ENCODE results near the gene SMO. TPM values are rescaled to one million over a fixed set of nuclear protein-coding genes. Genes with fewer than 3 reads are reported as not detected.

Gene SMO
- total and polyA plus RNA-seq, 2 donors (not counting 1 experiment from before 2014, with no cell fraction given): 4.5 to 12.6 TPM

DNA sequence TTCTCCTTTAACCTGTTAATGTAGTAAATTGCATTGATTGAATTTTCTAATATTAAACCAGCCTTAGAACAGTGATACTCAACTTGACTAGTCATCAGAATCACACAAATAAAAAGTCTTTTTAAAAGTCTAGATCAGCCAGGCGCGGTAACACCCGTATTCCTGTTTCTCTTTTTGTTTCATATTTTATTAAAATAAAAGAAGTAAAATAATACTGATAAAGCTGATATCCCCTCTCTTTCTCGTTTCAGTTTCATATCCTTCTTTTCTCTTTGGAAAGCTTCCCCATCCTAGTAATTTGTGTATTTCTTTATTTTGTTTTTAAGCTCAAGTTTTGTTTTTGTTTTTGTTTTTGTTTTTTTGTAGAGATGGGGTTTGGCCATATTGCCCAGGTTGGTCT is 9.3 kb downstream of the SMO start:
- H3K79me2 ChIP-seq (ENCODE audit: control insufficient read depth, insufficient read depth, low read length): no peaks in the 10 kb centered on the region
- no peak for TF ChIP-seq EZH2 (IDR thresholded peaks at IDR 0.05; ENCODE audit: low read length, missing control alignments)
- TF ChIP-seq, protein P1, sequence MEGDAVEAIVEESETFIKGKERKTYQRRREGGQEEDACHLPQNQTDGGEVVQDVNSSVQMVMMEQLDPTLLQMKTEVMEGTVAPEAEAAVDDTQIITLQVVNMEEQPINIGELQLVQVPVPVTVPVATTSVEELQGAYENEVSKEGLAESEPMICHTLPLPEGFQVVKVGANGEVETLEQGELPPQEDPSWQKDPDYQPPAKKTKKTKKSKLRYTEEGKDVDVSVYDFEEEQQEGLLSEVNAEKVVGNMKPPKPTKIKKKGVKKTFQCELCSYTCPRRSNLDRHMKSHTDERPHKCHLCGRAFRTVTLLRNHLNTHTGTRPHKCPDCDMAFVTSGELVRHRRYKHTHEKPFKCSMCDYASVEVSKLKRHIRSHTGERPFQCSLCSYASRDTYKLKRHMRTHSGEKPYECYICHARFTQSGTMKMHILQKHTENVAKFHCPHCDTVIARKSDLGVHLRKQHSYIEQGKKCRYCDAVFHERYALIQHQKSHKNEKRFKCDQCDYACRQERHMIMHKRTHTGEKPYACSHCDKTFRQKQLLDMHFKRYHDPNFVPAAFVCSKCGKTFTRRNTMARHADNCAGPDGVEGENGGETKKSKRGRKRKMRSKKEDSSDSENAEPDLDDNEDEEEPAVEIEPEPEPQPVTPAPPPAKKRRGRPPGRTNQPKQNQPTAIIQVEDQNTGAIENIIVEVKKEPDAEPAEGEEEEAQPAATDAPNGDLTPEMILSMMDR (conservative IDR thresholded peaks at IDR 0.05 in 1 of 2, IDR thresholded peaks at IDR 0.05 in 1 of 2; ENCODE audit: low read depth in 1 of 2, low read length in 2 of 2): no peak
- no peak overlapping the region for H2AFZ ChIP-seq (ENCODE audit: low read length)
- H3K4me2 ChIP-seq (ENCODE audit: extremely low read depth, insufficient read depth, low read length): no peak overlapping the region
- no peaks in the 10 kb centered on the region for H3K4me1 ChIP-seq (ENCODE audit: control insufficient read depth, extremely low read depth, insufficient read depth, low read length)
- no peak overlapping the region for H3K4me3 ChIP-seq (replicated peaks in 1 of 4; ENCODE audit: control extremely low read depth in 1 of 4, insufficient read depth in 1 of 4, low read depth in 3 of 4, low read length in 4 of 4)
- H3K9ac ChIP-seq (ENCODE audit: insufficient read depth, low read length): no peak overlapping the region
- no peaks in the 10 kb centered on the region for H3K27me3 ChIP-seq (ENCODE audit: control insufficient read depth, insufficient read depth, low read length)
- DNase-seq (ENCODE audit: low read depth in 2 of 2): no peak
- no peaks in the 10 kb centered on the region for H3K36me3 ChIP-seq (ENCODE audit: control insufficient read depth, insufficient read depth, low read length)
- H4K20me1 ChIP-seq (ENCODE audit: control insufficient read depth, extremely low read depth, insufficient read depth, low read length): no peaks in the 10 kb centered on the region
- H3K27ac ChIP-seq (ENCODE audit: insufficient read depth, low read length): no peak overlapping the region
- no peaks in the 10 kb centered on the region for H3K9me3 ChIP-seq (ENCODE audit: control insufficient read depth, insufficient read depth, low read depth, low read length)

DNA sequence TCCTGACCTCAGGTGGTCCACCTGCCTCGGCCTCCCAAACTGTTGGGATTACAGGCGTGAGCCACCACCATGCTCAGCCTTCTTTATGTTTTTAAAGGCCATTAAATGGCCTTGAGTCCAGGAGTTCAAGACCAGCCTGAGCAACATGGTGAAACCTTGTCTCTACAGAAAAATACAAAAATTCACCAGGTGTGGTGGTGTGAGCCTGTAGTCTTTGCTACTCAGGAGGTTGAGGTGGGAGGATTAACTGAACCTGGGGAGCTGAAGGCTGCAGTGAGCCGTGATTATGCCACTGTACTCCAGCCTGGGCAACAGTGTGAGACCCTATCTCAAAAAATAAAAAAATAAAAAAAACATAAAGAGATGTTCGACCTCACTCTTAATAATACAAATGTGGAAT is 11.0 kb downstream of the SMO start:
- no peak for TF ChIP-seq EZH2 (IDR thresholded peaks at IDR 0.05; ENCODE audit: low read length, missing control alignments)
- TF ChIP-seq, protein P1 (conservative IDR thresholded peaks at IDR 0.05 in 1 of 2, IDR thresholded peaks at IDR 0.05 in 1 of 2; ENCODE audit: low read depth in 1 of 2, low read length in 2 of 2): no peak
- Histone ChIP-seq H3K4me3 (replicated peaks in 1 of 4; ENCODE audit: control extremely low read depth in 1 of 4, insufficient read depth in 1 of 4, low read depth in 3 of 4, low read length in 4 of 4) (no peak overlapping the region), H3K79me2 (ENCODE audit: control insufficient read depth, insufficient read depth, low read length) (no peaks in the 10 kb centered on the region), H3K9ac (ENCODE audit: insufficient read depth, low read length) (no peak overlapping the region), H3K4me2 (ENCODE audit: extremely low read depth, insufficient read depth, low read length) (no peak overlapping the region), H3K27ac (ENCODE audit: insufficient read depth, low read length) (no peak overlapping the region), H3K9me3 (ENCODE audit: control insufficient read depth, insufficient read depth, low read depth, low read length) (no peaks in the 10 kb centered on the region), H3K4me1 (ENCODE audit: control insufficient read depth, extremely low read depth, insufficient read depth, low read length) (no peaks in the 10 kb centered on the region), H4K20me1 (ENCODE audit: control insufficient read depth, extremely low read depth, insufficient read depth, low read length) (no peaks in the 10 kb centered on the region), H2AFZ (ENCODE audit: low read length) (no peak overlapping the region), H3K27me3 (ENCODE audit: control insufficient read depth, insufficient read depth, low read length) (no peaks in the 10 kb centered on the region), H3K36me3 (ENCODE audit: control insufficient read depth, insufficient read depth, low read length) (no peaks in the 10 kb centered on the region)
- no peak for DNase-seq (ENCODE audit: low read depth in 2 of 2)

DNA sequence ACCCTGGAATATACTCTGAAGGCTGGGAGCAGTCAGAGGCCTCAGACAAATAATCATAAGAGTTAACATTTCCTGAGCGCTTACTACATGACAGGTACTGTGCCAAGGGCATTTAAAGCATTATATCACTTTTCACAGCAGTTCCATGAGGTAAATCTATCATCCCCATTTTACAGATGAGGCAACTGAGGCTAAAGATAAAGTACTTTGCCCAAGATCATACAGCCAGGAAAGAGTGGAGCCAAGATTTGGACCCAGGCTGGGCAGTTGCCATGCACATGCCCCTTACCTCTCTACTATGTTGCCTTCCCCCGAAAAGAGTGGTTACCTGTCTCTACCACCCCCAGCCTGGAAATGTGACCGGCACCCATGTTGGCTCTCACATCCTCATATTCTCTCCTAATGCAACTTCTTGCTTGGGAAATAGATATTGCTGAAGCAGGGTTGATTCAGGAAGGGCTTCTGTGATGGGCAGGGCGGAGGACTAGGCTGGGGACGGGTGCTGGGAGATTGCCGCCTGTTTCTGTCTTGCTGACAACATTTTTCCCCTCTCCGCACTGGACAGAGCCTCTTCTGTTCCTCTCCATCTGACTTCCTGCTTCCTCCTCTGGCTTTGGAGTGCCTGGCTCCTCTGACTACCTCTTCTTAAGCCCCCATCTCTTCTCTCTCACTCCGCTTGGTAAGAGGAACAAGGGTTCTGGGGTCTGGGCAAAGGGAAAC is 13.8 kb downstream of the SMO start:
- DNase-seq (ENCODE audit: low read depth in 2 of 2): no peak
- Histone ChIP-seq H3K4me2 (ENCODE audit: extremely low read depth, insufficient read depth, low read length) (no peak overlapping the region), H4K20me1 (ENCODE audit: control insufficient read depth, extremely low read depth, insufficient read depth, low read length) (no peaks in the 10 kb centered on the region), H3K9me3 (ENCODE audit: control insufficient read depth, insufficient read depth, low read depth, low read length) (no peaks in the 10 kb centered on the region), H3K36me3 (ENCODE audit: control insufficient read depth, insufficient read depth, low read length) (no peaks in the 10 kb centered on the region), H3K27ac (ENCODE audit: insufficient read depth, low read length) (no peak overlapping the region), H3K27me3 (ENCODE audit: control insufficient read depth, insufficient read depth, low read length) (no peaks in the 10 kb centered on the region), H2AFZ (ENCODE audit: low read length) (no peak overlapping the region), H3K4me1 (ENCODE audit: control insufficient read depth, extremely low read depth, insufficient read depth, low read length) (no peaks in the 10 kb centered on the region), H3K9ac (ENCODE audit: insufficient read depth, low read length) (no peak overlapping the region), H3K4me3 (replicated peaks in 1 of 4; ENCODE audit: control extremely low read depth in 1 of 4, insufficient read depth in 1 of 4, low read depth in 3 of 4, low read length in 4 of 4) (no peak overlapping the region), H3K79me2 (ENCODE audit: control insufficient read depth, insufficient read depth, low read length) (no peaks in the 10 kb centered on the region)
- TF ChIP-seq, protein P1 (conservative IDR thresholded peaks at IDR 0.05 in 1 of 2, IDR thresholded peaks at IDR 0.05 in 1 of 2; ENCODE audit: low read depth in 1 of 2, low read length in 2 of 2): no peak
- no peak for TF ChIP-seq EZH2 (IDR thresholded peaks at IDR 0.05; ENCODE audit: low read length, missing control alignments)

All from fibroblast of lung (primary cell).